Measurements from ENCODE around the gene KAT6B. TPM values are rescaled to one million over a fixed set of nuclear protein-coding genes. Genes with fewer than 3 reads are reported as not detected.
"Not testable (repeated sequence)": the region's sequence is repeated elsewhere in the genome, so short reads cannot be mapped to it uniquely, and the experiment has no call there.

The KAT6B gene
- total RNA-seq, 1 donor from 2014 or later = 21.3 TPM

GRCh38 chr10:74792726-74793125 is 33.7 kb upstream of the KAT6B start:
- Histone ChIP-seq H3K27ac (no peak overlapping the region), H3K9ac (no peak overlapping the region), H3K36me3 (no peaks in the 10 kb centered on the region), H4K20me1 (ENCODE audit: low read depth) (no peaks in the 10 kb centered on the region), H3K79me2 (ENCODE audit: low read depth) (no peaks in the 10 kb centered on the region), H3K27me3 (no peaks in the 10 kb centered on the region), H3K4me1 (no peaks in the 10 kb centered on the region), H2AFZ (replicated peaks) (no peak overlapping the region), H3K4me3 (no peak overlapping the region), H3K4me2 (no peak overlapping the region), H3K9me3 (ENCODE audit: low read depth) (no peaks in the 10 kb centered on the region), H3F3A (ENCODE audit: low read depth) (no peaks in the 10 kb centered on the region)
- H3K4me3 Mint-ChIP-seq = no peak overlapping the region
- no peaks in the 10 kb centered on the region for H3K4me1 Mint-ChIP-seq
- H3K36me3 Mint-ChIP-seq = no peaks in the 10 kb centered on the region
- H3K27ac Mint-ChIP-seq = no peak overlapping the region
- no peaks in the 10 kb centered on the region for H3K9me3 Mint-ChIP-seq
- no peaks in the 10 kb centered on the region for H3K27me3 Mint-ChIP-seq (ENCODE audit: insufficient read depth, low read depth)
- TF ChIP-seq EZH2 (IDR thresholded peaks at IDR 0.05) (no peak), CTCF (IDR thresholded peaks at IDR 0.05) (no peak), EZH2phosphoT487 (IDR thresholded peaks at IDR 0.05) (no peak)
- DNase-seq (ENCODE audit: low spot score) = no peak

- H3K27me3 Mint-ChIP-seq (ENCODE audit: insufficient read depth, low read depth); H3F3A ChIP-seq (ENCODE audit: low read depth); H3K27me3 ChIP-seq; H3K36me3 Mint-ChIP-seq; H3K27ac ChIP-seq; H3K4me1 ChIP-seq; H3K36me3 ChIP-seq; H3K9ac ChIP-seq; H3K4me1 Mint-ChIP-seq; H3K79me2 ChIP-seq (ENCODE audit: low read depth); H3K9me3 ChIP-seq (ENCODE audit: low read depth); DNase-seq (ENCODE audit: low spot score); H3K9me3 Mint-ChIP-seq; H3K4me2 ChIP-seq; H3K27ac Mint-ChIP-seq; H2AFZ ChIP-seq (replicated peaks); H4K20me1 ChIP-seq (ENCODE audit: low read depth); H3K4me3 Mint-ChIP-seq; H3K4me3 ChIP-seq: not testable (repeated sequence)
Observed at GRCh38 chr10:74793240-74793639, 33.2 kb upstream of the KAT6B start.

DNA sequence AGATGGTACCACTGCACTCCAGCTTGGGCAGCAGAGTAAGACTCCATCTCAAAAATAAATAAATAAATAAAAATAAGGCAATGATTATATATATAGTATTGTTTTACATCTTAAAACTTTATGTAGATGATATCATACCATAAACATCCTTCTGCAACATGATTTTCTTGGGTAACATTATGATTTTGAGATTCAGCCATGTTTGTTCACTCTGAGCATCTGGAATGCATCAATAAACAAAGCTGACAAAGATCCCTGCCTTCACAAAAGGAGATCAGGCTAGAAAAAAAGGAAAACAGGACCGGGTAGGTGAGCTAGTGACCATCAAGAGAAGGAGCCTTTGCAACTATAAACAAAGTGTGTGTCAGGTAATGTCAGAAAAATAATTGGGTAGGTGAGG is 31.9 kb upstream of the KAT6B start:
- Histone ChIP-seq H2AFZ (replicated peaks) (no peak overlapping the region), H3K36me3 (no peaks in the 10 kb centered on the region), H3K9me3 (ENCODE audit: low read depth) (no peaks in the 10 kb centered on the region), H3K27ac (no peak overlapping the region), H3K4me3 (no peak overlapping the region), H3K9ac (no peak overlapping the region), H3K4me2 (no peak overlapping the region), H3F3A (ENCODE audit: low read depth) (no peaks in the 10 kb centered on the region), H3K79me2 (ENCODE audit: low read depth) (no peaks in the 10 kb centered on the region), H3K27me3 (no peaks in the 10 kb centered on the region), H3K4me1 (no peaks in the 10 kb centered on the region), H4K20me1 (ENCODE audit: low read depth) (no peaks in the 10 kb centered on the region)
- H3K4me3 Mint-ChIP-seq = no peak overlapping the region
- no peaks in the 10 kb centered on the region for H3K36me3 Mint-ChIP-seq
- no peaks in the 10 kb centered on the region for H3K4me1 Mint-ChIP-seq
- no peak overlapping the region for H3K27ac Mint-ChIP-seq
- no peak for DNase-seq (ENCODE audit: low spot score)
- no peaks in the 10 kb centered on the region for H3K9me3 Mint-ChIP-seq
- TF ChIP-seq EZH2phosphoT487 (IDR thresholded peaks at IDR 0.05) (no peak), EZH2 (IDR thresholded peaks at IDR 0.05) (no peak), CTCF (IDR thresholded peaks at IDR 0.05) (no peak)
- no peaks in the 10 kb centered on the region for H3K27me3 Mint-ChIP-seq (ENCODE audit: insufficient read depth, low read depth)

GRCh38 chr10:74797550-74797949 is 28.9 kb upstream of the KAT6B start:
- TF ChIP-seq CTCF (IDR thresholded peaks at IDR 0.05) (no peak), EZH2phosphoT487 (IDR thresholded peaks at IDR 0.05) (no peak), EZH2 (IDR thresholded peaks at IDR 0.05) (no peak)
- no peaks in the 10 kb centered on the region for H3K36me3 Mint-ChIP-seq
- H2AFZ ChIP-seq (replicated peaks) = no peak overlapping the region

More at GRCh38 chr10:74797550-74797949, 28.9 kb upstream of the KAT6B start:
- no peak overlapping the region for H3K27ac Mint-ChIP-seq
- H3K9me3 Mint-ChIP-seq = no peaks in the 10 kb centered on the region
- H4K20me1 ChIP-seq (ENCODE audit: low read depth) = no peaks in the 10 kb centered on the region
- no peak overlapping the region for H3K4me3 ChIP-seq
- no peaks in the 10 kb centered on the region for H3F3A ChIP-seq (ENCODE audit: low read depth)
- no peak overlapping the region for H3K27ac ChIP-seq
- no peaks in the 10 kb centered on the region for H3K4me1 Mint-ChIP-seq
- no peaks in the 10 kb centered on the region for H3K27me3 ChIP-seq
- no peaks in the 10 kb centered on the region for H3K4me1 ChIP-seq
- no peak for DNase-seq (ENCODE audit: low spot score)
- H3K9ac ChIP-seq = no peak overlapping the region
- H3K4me3 Mint-ChIP-seq = no peak overlapping the region
- H3K4me2 ChIP-seq = no peak overlapping the region
- H3K79me2 ChIP-seq (ENCODE audit: low read depth) = no peaks in the 10 kb centered on the region
- H3K9me3 ChIP-seq (ENCODE audit: low read depth) = no peaks in the 10 kb centered on the region
- no peaks in the 10 kb centered on the region for H3K36me3 ChIP-seq
- H3K27me3 Mint-ChIP-seq (ENCODE audit: insufficient read depth, low read depth) = peaks cover 3% of the 10 kb centered on the region

Data from neural progenitor cell (in vitro differentiated cells).